Measurements from ENCODE around the gene TLR10.
"Not testable (repeated sequence)": the region's sequence is repeated elsewhere in the genome, so short reads cannot be mapped to it uniquely, and the experiment has no call there.

Gene TLR10

GRCh38 chr4:38800366-38800765 lies 17.6 kb upstream of the TLR10 start:
- DNase-seq: no peak

- no peak for DNase-seq
Measured at GRCh38 chr4:38795087-38795486, 12.3 kb upstream of the TLR10 start.

DNA sequence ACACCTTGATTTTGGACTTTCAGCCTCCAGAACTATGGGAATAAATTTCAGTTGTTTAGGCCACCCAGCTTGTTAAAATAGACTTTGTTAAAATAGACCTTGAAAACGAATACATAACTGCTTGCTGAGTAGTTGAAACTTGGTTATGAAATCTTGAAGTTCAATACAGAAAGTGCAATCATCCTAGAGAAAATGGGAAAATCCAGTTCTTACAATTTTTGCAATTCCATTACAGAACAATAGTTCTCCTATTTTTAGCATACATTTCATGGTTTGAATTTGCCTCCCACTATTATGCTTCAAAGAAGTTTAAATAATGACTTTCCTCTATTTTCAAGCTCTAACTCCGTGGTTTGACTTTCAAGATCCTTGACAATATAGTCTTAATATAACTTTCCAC lies 11.3 kb upstream of the TLR10 start:
- DNase-seq: no peak

DNA sequence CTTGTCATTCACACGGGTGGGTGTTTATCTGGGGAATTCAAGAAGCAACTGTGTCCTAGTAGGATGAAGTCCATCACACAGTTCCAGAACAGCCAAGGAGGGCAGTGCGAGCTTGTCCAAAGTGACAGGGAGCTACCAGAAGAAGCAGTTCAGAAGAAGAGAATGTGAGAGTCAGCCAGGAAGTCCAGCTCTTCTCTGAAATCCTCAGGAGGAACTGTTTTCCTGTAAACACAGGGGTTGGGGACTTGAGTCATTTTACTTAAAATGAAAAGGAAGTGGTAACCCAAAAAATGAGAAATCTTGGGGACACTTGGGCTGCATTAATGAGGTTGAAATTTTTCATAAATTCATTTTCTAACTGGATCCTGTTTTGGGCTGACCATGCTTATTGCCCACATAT lies 8.2 kb upstream of the TLR10 start:
- no peak for DNase-seq

DNA sequence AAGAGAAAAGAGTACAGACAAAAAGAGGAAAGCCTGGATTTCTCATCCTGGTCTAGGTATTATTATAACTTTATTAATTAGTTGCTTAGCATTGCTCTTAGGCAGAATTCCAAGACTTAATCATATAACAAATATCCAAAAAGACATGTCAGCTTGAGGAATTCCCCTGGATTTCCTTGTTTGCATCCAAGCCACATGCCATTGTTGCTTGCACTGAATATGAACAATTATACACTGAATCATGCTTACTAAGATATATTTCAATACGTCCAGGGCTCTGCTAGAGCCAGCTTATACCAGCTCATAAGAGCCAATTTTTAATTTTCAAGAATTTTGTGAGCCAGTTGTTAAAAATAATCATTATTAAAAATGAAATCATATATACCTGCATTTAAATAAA lies 5.5 kb upstream of the TLR10 start:
- DNase-seq: no peak

DNA sequence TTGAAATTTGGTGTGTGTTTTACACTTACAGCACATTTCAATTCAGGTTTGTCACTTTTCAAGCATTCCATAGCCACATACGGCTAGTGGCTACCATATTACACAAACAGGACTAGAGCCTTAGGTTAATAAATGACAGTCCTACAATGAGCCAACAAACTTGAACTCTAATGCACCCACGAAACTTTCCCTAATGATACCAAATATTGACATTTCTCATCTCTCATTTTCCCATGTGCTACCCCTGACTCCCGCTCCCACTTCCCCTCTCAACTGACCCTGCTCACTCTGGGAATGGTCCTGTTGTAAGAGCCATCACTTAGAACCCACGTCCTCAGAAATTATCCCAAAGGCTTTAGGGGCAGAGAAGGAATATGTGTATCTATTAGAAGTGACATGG lies 4.9 kb upstream of the TLR10 start:
- DNase-seq: no peak

DNA sequence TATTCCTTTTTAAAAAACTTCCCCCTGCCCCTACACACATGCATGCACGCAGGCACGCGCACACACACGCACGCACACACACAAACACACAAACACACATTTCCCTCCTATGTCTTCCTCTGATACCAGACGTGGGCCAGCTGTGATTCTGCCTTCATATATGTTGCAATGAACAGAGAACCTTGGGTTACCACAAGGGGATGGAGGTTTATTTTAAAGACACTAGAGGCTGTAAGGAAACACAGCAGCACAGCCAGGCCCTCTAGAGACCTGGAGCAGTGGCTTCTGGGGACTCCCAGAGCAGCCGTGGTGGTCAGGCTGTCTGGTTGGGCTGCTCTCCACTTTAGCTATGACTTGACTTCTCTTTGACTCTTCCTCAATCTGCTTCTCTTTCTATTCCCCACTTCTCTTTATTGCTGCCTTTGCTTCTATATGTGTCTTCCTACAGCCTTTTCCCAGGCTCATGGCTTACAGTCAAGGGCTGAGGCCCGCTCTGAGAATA lies 3.2 kb upstream of the TLR10 start:
- no peak for DNase-seq

GRCh38 chr4:38785041-38785790 lies 2.4 kb upstream of the TLR10 start:
- DNase-seq: no peak

DNA sequence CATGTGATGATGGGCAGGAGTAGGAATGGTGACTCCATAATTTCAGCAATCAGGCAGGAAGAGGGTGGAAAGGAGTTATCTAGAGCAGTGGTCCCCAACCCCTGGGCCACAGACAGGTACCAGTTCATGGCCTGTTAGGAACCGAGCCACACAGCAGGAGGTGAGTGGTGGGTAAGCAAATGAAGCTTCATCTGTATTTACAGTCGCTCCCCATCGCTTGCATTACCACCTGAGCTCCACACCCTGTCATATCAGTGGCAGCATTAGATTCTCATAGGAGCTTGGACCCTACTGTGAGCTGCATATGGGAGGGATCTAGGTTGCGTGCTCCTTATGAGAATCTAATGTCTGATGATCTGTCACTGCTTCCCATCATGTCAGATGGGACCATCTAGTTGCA lies 1.4 kb upstream of the TLR10 start:
- no peak for DNase-seq

GRCh38 chr4:38783109-38783460 lies 295 bp upstream of the TLR10 start:
- DNase-seq: no peak

DNA sequence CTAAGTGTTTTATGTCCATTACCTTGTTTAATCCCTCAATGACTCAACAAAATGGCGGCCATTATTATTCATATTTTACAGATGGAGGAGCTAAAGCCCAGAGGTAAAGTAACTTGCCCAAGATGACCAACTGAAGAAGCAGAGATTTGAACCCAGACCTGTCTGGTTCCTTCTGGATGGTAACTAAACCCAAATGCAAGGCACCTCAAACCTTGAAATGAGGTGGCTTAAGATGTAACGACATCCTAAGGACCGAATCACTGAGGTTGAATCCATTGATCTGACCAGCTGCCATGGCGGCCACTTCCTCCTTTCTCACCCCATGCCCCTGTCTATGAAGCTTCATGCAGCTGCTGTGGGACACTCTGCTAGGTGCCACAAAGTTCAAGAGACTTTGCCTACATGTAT lies 932 bp downstream of the TLR10 start:
- no peak for DNase-seq

- DNase-seq: no peak
Measured at GRCh38 chr4:38780833-38781484, 1.8 kb downstream of the TLR10 start.

DNA sequence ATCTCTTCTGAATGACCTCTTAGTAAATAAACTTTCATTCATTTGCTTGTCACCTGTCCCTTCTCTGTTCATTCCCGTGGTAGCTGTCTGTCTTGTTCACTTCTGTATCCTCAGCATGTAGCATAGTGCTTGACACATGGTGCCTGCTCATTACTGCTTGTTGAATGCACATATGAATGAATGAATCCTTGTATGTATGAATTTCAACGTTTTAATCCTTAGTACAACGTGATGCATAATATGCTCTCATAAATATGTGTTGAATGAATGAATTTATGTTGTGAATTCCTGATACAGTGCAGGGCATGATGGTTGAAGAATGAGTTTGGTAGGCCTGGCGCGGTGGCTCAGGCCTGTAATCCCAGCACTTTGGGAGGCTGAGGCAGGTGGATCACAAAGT lies 3.0 kb downstream of the TLR10 start:
- no peak for DNase-seq

- DNase-seq: not testable (repeated sequence)
Measured at GRCh38 chr4:38777925-38778324, 4.9 kb downstream of the TLR10 start.

GRCh38 chr4:38775326-38775725 lies 7.5 kb downstream of the TLR10 start:
- no peak for DNase-seq

DNA sequence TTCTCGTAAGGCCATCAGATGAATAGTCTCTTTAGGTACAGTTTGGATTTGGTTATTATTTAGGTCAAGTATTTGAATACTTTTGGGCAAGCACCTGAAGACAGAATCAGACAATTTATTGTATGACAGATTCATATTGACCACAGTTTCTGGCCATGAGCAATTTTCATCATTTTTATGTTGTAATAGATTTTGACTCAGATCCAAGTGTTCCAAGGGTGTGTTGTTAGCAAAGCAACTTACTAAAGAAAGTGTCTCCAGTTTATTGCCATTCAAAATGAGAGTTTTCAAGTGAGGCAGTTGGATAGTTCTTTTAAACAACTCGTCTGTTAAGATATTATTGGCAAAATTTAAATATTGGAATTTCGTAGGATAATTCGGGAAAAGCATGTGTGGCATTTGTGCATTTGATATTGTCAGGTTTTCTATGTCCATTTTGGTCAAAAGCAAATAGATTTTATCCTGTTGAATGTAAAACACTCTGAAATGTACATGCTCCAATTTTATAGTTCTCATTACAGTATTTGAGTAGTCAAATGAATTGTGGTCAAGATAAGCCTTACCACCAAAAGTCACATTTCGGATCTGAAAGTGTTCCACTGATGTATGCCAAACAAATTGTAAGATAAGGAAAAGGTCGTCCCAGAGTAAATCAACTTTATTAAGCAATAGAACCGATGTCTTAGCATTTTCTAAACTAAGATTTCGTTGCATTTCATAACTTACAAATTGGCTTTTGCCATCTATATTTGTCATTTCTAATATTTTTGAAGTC lies 8.4 kb downstream of the TLR10 start:
- no peak for DNase-seq

GRCh38 chr4:38770281-38770680 lies 12.5 kb downstream of the TLR10 start:
- DNase-seq: not testable (repeated sequence)

DNA sequence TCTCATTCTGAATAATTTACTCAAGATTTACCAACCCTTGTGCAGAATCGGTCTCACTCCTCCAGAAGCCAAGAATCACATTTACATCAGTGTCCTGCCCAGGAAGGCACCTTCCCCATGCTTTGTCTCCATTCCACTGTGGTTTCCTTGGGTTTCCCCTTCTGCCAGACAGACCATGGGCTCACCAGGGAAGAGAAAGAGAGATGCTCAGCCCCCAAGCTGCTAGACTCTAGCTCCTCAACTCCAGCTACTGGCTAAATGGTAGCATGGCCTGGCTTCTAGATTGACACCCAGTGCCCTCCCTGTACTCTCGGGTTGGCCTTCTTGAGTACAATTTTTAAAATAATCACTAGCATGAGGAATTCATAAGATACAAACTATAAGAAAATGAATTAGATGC lies 12.9 kb downstream of the TLR10 start:
- no peak for DNase-seq

- no peak for DNase-seq
Measured at GRCh38 chr4:38769441-38769840, 13.3 kb downstream of the TLR10 start.

- no peak for DNase-seq
Measured at GRCh38 chr4:38768968-38769394, 13.8 kb downstream of the TLR10 start.

DNA sequence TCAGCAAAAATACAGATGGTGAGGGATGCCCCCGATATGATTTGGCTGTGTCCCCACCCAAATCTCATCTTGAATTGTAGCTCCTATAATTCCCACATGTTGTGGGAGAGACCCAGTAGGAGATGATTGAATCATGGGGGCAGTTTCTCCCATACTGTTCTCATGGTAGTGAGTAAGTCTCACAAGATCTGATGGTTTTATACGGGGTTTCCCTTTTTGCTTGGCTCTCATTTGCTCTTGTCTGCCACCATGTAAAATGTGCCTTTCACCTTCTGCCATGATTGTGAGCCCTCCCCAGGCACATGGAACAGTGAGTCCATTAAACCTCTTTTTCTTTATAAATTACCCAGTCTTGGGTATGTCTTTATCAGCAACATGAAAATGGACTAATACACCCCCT lies 15.8 kb downstream of the TLR10 start:
- not testable (repeated sequence) for DNase-seq

DNA sequence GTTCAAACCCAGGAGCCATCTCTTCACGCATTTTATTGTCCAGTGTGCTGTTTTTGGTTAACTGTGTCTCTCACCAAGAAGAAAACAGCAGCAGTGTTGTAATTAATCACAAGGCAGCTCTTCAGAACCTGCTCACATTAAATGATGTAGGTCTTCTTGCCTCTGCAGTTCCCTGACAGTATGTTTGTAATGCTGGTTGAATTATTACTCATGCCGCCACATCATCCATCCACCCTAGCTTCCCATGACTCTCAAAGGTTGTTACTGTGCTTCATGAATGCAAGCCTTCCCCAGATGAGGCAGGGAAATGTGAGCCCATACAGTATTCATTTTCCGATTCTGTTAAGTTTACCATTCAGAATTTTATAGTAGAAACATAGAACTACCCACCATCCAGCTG lies 17.4 kb downstream of the TLR10 start:
- DNase-seq: no peak

DNA sequence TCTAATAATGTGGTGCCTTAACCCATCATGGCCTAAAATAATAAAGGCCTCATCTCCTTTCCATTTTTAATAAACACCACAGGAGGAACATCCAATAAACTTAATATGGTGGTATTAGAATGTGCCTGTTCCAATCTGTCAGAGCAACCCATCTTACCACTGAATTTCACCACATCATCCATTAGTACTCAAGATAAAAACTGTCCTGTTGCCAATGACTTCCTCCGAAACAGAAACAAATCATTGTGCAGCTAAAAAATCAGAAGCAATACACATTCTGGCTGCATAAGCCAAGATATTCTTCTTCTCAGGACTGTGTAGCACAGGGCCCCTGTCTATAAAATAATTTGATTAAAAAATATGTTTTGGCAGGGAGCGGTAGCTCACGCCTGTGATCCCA lies 18.5 kb downstream of the TLR10 start:
- DNase-seq: no peak

DNA sequence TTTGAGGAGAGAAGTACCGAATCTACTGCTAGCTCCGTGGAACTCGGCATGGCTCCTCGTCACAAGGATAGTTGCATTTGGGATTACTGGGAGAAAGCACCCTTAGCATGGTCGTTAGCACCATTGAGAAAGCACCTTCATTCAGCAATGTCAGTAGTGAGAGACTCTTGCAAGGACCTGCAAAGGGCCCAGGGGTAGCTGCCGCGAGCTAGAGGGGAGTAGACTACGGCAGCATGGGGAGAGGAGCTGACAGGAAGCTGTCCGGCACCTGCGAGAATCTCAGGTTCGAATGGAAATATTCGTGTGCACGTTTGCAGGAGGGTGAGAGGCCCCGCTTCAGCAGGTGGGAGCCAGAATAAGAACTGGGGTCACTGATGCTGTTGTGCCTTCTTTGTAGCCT lies 20.2 kb downstream of the TLR10 start:
- no peak for DNase-seq
